ENCODE data around the gene ZNF512B.
"Not testable (repeated sequence)": the region's sequence is repeated elsewhere in the genome, so short reads cannot be mapped to it uniquely, and the experiment has no call there.

The ZNF512B gene

GRCh38 chr20:63961664-63962425 lies 7.9 kb downstream of the ZNF512B start:
- DNase-seq: no peak

- not testable (repeated sequence) for DNase-seq
These were observed 8.8 kb downstream of the ZNF512B start for GRCh38 chr20:63960654-63961621.

GRCh38 chr20:63959699-63960075 lies 10.0 kb downstream of the ZNF512B start:
- no peak for DNase-seq

- DNase-seq: no peak
These were observed 10.6 kb downstream of the ZNF512B start for GRCh38 chr20:63958964-63959698.

- DNase-seq: peak; percentile 24
These were observed 11.3 kb downstream of the ZNF512B start for GRCh38 chr20:63958471-63958870.

- peak; percentile 53 for DNase-seq
These were observed 11.9 kb downstream of the ZNF512B start for GRCh38 chr20:63957690-63958441.

- peak; percentile 84 for DNase-seq
These were observed 12.6 kb downstream of the ZNF512B start for GRCh38 chr20:63957004-63957689.

GRCh38 chr20:63956664-63957003 lies 13.1 kb downstream of the ZNF512B start:
- DNase-seq: no peak

DNA sequence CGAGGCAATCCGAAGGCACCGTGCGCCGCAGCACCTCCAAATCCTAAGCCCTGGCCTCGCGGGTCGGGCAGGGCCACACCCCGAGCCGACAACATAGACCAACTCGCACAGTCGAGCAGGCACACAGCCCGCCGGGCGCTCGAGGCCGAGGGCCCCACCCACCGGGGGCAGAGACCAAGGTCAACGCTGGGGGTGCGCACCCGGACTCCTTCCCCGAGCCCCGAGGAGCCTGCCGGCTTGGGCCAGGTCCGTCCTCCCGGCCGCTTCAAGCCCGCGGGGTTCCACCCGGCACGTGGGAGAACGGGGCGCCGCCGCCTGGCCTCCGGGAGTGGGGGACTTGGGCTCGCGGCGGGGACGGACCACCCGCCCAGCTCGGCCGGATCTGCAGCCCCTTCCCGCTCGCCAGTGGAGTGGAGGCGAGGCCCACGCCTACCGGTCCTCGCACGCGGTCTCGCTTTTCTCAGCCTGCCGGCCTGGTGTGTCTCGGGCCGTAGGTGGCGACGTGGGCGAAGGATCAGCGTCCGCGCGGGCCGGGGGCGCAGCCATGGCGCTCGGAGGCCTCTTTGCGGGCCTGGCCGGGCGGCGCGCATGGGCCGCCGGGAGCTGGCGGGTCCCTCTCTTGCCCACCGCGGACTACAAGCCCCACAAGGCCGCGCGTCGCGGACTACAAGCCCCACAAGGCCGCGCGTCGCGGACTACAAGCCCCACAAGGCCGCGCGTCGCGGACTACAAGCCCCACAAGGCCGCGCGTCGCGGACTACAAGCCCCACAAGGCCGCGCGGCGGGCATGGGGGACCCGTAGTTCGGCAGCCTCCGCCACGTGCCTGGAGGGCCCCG lies 13.7 kb downstream of the ZNF512B start, which contains the start of gene UCKL1:
UCKL1 (minus strand) TSS at position 590 of the 837 bp plus-strand sequence; CDS start at position 546, 44 bp downstream.
- peak; percentile 93 for DNase-seq

DNA sequence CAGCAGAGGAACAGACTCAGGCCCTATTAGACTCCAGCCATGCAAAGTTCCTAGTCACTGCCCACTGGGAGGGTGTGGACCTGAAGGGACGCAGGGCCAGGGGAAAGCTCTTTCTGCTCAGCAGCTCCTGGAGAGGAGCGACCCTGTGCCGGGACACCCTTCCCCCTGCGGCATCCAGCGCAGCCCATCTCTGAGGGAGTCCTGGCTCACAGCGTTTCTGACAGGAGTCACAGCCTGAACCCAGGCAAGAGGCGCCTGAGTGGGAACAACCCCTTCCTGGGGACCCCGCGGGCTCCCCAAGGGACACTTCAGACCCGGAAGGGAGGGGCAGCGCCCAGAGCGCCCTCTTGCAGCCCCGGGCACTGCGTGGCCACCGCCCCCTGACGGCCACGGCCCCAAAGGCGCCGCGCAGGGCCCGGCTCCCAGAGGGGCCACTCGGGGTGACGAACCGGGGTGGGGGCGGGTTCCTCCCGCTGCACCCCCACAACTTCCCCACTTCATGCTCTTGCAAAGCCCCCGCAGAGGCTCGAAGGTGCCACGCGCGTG lies 14.4 kb downstream of the ZNF512B start:
- DNase-seq: peak; percentile 56

GRCh38 chr20:63953764-63954429 lies 15.8 kb downstream of the ZNF512B start:
- DNase-seq: no peak

DNA sequence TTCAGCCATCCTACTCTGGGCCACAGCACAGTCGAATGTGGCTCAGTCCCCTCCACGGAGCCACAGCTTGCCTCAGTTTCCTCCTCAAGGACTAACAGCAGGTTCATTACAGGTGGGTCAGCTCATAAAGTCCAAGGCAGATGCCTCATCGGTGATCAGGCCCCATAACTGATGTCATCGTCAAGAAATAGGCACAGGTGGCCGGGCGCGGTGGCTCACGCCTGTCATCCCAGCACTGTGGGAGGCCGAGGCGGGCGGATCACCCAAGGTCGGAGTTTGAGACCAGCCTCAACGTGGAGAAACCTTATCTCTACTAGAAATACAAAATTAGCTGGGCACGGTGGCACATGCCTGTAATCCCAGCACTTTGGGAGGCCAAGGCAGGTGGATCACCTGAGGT lies 17.0 kb downstream of the ZNF512B start:
- DNase-seq: no peak

DNA sequence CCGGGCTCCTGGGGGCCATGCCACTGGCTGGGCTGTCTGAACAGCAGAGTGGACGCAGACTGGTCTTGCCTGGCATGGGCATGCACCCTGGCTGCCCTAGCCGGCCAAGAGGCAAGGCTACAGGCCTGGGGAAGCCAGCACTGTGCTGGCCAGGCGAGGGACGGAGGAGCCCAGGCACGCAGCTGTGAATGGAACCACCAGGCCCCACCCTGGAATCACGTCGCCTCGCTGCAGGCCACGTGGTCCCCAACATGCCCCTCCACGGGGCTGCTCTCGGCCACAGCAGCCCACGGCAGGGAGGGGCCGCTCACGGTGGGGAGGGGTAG lies 17.6 kb downstream of the ZNF512B start:
- no peak for DNase-seq

DNA sequence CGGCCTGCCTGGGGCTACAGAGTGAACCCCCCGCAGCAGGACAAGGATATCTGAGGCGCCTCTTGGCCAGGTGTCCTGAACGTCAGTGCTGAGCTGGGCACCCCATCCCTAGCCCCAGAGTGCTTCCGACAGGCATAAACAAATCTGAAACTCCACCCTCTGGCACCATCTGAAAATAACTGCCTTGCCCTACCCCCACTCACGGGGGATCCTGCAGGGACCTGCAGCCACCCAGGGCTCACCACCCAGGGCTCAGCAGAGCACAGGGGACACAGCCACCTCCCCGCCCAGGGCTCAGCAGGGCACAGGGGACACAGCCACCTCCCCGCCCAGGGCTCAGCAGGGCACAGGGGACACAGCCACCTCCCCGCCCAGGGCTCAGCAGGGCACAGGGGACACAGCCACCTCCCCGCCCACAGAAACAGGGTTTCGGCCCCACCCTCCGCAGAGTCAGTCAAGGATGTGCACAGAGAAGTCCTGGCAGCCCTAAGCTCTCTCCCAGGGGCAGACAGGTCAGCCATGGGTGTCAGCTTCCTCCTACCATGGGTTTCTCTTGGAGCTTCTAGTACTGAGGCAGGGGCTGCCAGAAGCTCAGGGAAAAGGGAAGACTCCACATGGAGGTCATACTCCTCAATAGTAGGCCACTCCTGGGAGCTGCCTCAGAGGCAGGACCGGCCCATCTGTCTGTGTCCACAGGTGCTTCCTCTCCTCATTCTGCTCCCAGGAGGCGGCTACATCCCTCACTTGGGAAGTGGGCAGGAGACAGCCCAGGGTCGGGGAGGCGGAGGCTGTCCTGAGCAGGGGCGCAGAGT lies 18.1 kb downstream of the ZNF512B start:
- DNase-seq: no peak

- DNase-seq: no peak
These were observed 18.9 kb downstream of the ZNF512B start for GRCh38 chr20:63950701-63951397.

- no peak for DNase-seq
These were observed 21.9 kb downstream of the ZNF512B start for GRCh38 chr20:63947638-63948456.

DNA sequence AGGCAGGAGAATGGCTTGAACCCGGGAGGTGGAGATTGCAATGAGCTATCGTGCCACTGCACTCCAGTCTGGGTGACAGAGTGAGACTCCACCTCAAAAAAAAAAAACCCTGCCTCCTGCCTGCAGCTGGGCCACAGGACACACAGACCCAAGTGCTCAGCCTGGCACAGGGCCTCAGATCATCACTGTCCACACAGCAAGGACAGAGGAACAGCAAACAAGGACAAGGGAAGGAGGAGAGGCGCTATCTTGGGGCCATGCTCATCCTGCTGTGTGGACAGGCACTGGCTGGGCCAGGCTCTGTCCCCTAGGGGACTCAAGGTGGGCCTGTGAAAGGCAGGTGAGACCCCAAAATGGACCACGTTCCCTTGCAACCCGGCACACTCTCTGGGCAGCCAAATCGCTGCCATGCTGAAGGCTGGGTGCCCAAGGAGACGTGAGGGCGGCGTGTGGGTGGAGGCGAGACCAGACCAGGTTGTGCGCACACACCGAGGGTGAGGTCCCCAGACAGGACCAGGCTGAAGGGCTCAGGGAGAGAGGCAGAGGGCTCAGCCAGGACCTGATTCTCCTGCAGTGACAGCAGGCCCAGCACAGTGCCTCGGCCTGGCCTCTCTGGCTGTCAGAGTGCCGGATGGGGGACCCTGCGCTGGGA lies 22.6 kb downstream of the ZNF512B start:
- DNase-seq: no peak

All from right hindlimb (tissue), 1 donor.